H1 (cell line): ENCODE data around the gene PFN3. TPM values are rescaled to one million over a fixed set of nuclear protein-coding genes. Genes with fewer than 3 reads are reported as not detected.

Experiments used
- CTCF ChIA-PET: fragments of 300-600 bp; sonication (Branson Sonifier 250); formaldehyde crosslinking; loops from one replicate; lab custom pipeline; 2021; ENCODE audit not compliant: partially characterized antibody; lab: Charles Lee
- POLR2A ChIA-PET: fragments of 300-600 bp; sonication (Branson Sonifier 250); formaldehyde crosslinking; loops from one replicate; lab custom pipeline; 2021; ENCODE audit warnings: inconsistent platforms; ENCODE audit not compliant: partially characterized antibody; lab: Charles Lee
- DNase-seq, 2 experiments: peaks; one replicate each; pipeline versions ENCODE4 v3.0.0 to v3.0.0-alpha.2; 2010 to 2022; ENCODE audit warnings: low spot score in 2 of 2, low read depth in 1 of 2, mixed read lengths in 1 of 2
- FAIRE-seq: peaks from 2 replicates; lab custom pipeline; 2011; peaks lifted over from hg19 to GRCh38; lab: Jason Lieb, UNC
- H2AFZ ChIP-seq: 2 replicates; pipeline ENCODE4 v1.8.1; 2012; ENCODE audit warnings: low read length, inconsistent platforms
- H2AK5ac ChIP-seq: 2 replicates; pipeline ENCODE4 v1.6.1; 2013; ENCODE audit warnings: low read depth, low read length
- H2BK120ac ChIP-seq: replicated peaks from 2 replicates; pipeline ENCODE3; 2013; ENCODE audit warnings: low read depth, low read length, inconsistent platforms
- H2BK12ac ChIP-seq: 2 replicates; pipeline ENCODE4 v1.6.1; 2013; ENCODE audit warnings: low read depth, low read length
- H2BK15ac ChIP-seq: 2 replicates; pipeline ENCODE4 v1.6.1; 2013; ENCODE audit warnings: low read length
- H2BK20ac ChIP-seq: 2 replicates; pipeline ENCODE4 v1.6.1; 2013; ENCODE audit warnings: low read length
- H2BK5ac ChIP-seq: 2 replicates; pipeline ENCODE4 v1.6.1; 2013; ENCODE audit warnings: low read depth, low read length
- H3K14ac ChIP-seq: 2 replicates; pipeline ENCODE4 v1.6.1; 2013; ENCODE audit warnings: inconsistent platforms; ENCODE audit not compliant: insufficient read length
- H3K18ac ChIP-seq: 2 replicates; pipeline ENCODE4 v1.6.1; 2013; ENCODE audit warnings: low read length; ENCODE audit errors: extremely low read depth
- H3K23ac ChIP-seq: 2 replicates; pipeline ENCODE4 v1.6.1; 2013; ENCODE audit warnings: inconsistent platforms; ENCODE audit not compliant: insufficient read length
- H3K23me2 ChIP-seq: 2 replicates; pipeline ENCODE4 v1.6.1; 2013; ENCODE audit warnings: low read depth, low read length
- H3K27ac ChIP-seq: 2 replicates; pipeline ENCODE4 v1.6.1; 2011; ENCODE audit warnings: low read depth, low read length, inconsistent platforms
- H3K27me3 ChIP-seq, 4 experiments: replicated peaks in 1 of 4; 1 replicate in 1 of 4; 2 replicates in 3 of 4; pipeline versions ENCODE4 v1.6.1 to v1.8.1; 2011 to 2013; ENCODE audit warnings: low read length in 3 of 4, mild to moderate bottlenecking in 3 of 4, inconsistent platforms in 2 of 4, mixed read lengths in 2 of 4, moderate library complexity in 1 of 4; ENCODE audit not compliant: control insufficient read depth in 3 of 4, insufficient read depth in 3 of 4; ENCODE audit errors: extremely low read depth in 1 of 4
- H3K36me3 ChIP-seq, 4 experiments: 2 replicates each; pipeline versions ENCODE4 v1.6.1 to v1.8.1; 2011 to 2013; ENCODE audit warnings: mild to moderate bottlenecking in 4 of 4, low read length in 3 of 4, moderate library complexity in 2 of 4, control low read depth in 1 of 4, inconsistent platforms in 1 of 4; ENCODE audit not compliant: insufficient read depth in 4 of 4, control insufficient read depth in 2 of 4
- H3K4ac ChIP-seq: replicated peaks from 2 replicates; pipeline ENCODE3; 2013; ENCODE audit warnings: low read length, low read depth, mixed read lengths, inconsistent platforms; ENCODE audit not compliant: insufficient read length
- H3K4me1 ChIP-seq, 4 experiments: replicated peaks in 1 of 4; 1 replicate in 1 of 4; 2 replicates in 3 of 4; pipeline versions ENCODE4 v1.6.1 to v1.8.1; 2011 to 2013; ENCODE audit warnings: low read length in 3 of 4, inconsistent platforms in 2 of 4, mixed read lengths in 1 of 4; ENCODE audit not compliant: insufficient read depth in 4 of 4, control insufficient read depth in 3 of 4
- H3K4me2 ChIP-seq, 2 experiments: 2 replicates each; pipeline versions ENCODE4 v1.6.1 to v1.8.1; 2011 to 2013; ENCODE audit warnings: low read depth in 2 of 2, low read length in 2 of 2, control low read depth in 1 of 2, inconsistent platforms in 1 of 2, mild to moderate bottlenecking in 1 of 2; ENCODE audit not compliant: insufficient read depth in 1 of 2
- H3K4me3 ChIP-seq, 4 experiments: fragments of 200-600, 300-600 bp in 1 of 4; sonication (generic), shearing (Covaris generic), sonication (Bioruptor Twin) in 1 of 4; 2 replicates each; pipeline versions ENCODE4 v1.5.1 to v1.8.1; 2011 to 2016; ENCODE audit warnings: low read length in 4 of 4, low read depth in 3 of 4, control low read depth in 2 of 4, inconsistent platforms in 2 of 4, mild to moderate bottlenecking in 2 of 4, mixed read lengths in 1 of 4, moderate library complexity in 1 of 4; ENCODE audit not compliant: insufficient read depth in 2 of 4; ENCODE audit errors: extremely low read depth in 1 of 4
- H3K56ac ChIP-seq: replicated peaks from 2 replicates; pipeline ENCODE3; 2013; ENCODE audit warnings: low read depth, mild to moderate bottlenecking, mixed read lengths, low read length, inconsistent platforms; ENCODE audit not compliant: insufficient read length
- H3K79me1 ChIP-seq: 2 replicates; pipeline ENCODE4 v1.6.1; 2013; ENCODE audit warnings: low read depth, low read length, control low read depth
- H3K79me2 ChIP-seq, 2 experiments: 2 replicates each; pipeline versions ENCODE4 v1.6.1 to v1.8.1; 2012 to 2013; ENCODE audit warnings: low read length in 2 of 2, mild to moderate bottlenecking in 2 of 2, inconsistent platforms in 1 of 2; ENCODE audit not compliant: insufficient read depth in 2 of 2, control insufficient read depth in 1 of 2
- H3K9ac ChIP-seq, 4 experiments: replicated peaks in 1 of 4; 1 replicate in 1 of 4; 2 replicates in 3 of 4; pipeline versions ENCODE4 v1.6.1 to v1.8.1; 2011 to 2013; ENCODE audit warnings: low read depth in 3 of 4, low read length in 3 of 4, control low read depth in 2 of 4, mild to moderate bottlenecking in 2 of 4, moderate library complexity in 2 of 4, inconsistent platforms in 1 of 4; ENCODE audit errors: extremely low read depth in 1 of 4
- H3K9me3 ChIP-seq, 2 experiments: 2 replicates each; pipeline versions ENCODE4 v1.6.1 to v1.8.1; 2012 to 2013; ENCODE audit warnings: mild to moderate bottlenecking in 2 of 2, moderate library complexity in 2 of 2, control low read depth in 1 of 2, inconsistent platforms in 1 of 2, low read depth in 1 of 2, low read length in 1 of 2, mixed read lengths in 1 of 2; ENCODE audit not compliant: insufficient read depth in 2 of 2
- H4K20me1 ChIP-seq, 2 experiments: replicated peaks in 1 of 2; 2 replicates each; pipeline versions ENCODE3 to v1.8.1; 2011 to 2013; ENCODE audit warnings: inconsistent platforms in 2 of 2, low read length in 2 of 2, mild to moderate bottlenecking in 1 of 2; ENCODE audit not compliant: insufficient read depth in 2 of 2, control insufficient read depth in 1 of 2
- H4K5ac ChIP-seq: 2 replicates; pipeline ENCODE4 v1.6.1; 2013; ENCODE audit warnings: low read length, low read depth, mixed read lengths, inconsistent platforms; ENCODE audit not compliant: insufficient read length
- H4K8ac ChIP-seq: 2 replicates; pipeline ENCODE4 v1.8.0; 2013; ENCODE audit warnings: mild to moderate bottlenecking, moderate library complexity, low read length, inconsistent platforms; ENCODE audit not compliant: insufficient read depth; ENCODE audit errors: extremely low read depth
- H4K91ac ChIP-seq: replicated peaks from 2 replicates; pipeline ENCODE3; 2013; ENCODE audit warnings: low read length, mixed read lengths, inconsistent platforms; ENCODE audit not compliant: insufficient read length
- BCL11A ChIP-seq, 2 experiments: IDR thresholded peaks; one replicate each; pipeline ENCODE4 v1.6.1; 2011; ENCODE audit warnings: low read depth in 2 of 2, low read length in 2 of 2, mild to moderate bottlenecking in 2 of 2
- POLR2A ChIP-seq, 2 experiments: IDR thresholded peaks; 1 replicate in 1 of 2; 2 replicates in 1 of 2; pipeline ENCODE4 v1.6.1; 2011; ENCODE audit warnings: low read depth in 2 of 2, low read length in 2 of 2, mild to moderate bottlenecking in 2 of 2; ENCODE audit errors: control extremely low read depth in 1 of 2
- POLR2AphosphoS5 ChIP-seq: IDR thresholded peaks from 2 replicates; pipeline ENCODE4 v1.6.1; 2011; ENCODE audit warnings: low read depth, low read length
- WGBS, 2 experiments: shearing (Covaris generic) in 1 of 2; methylation state at CpG; one replicate each; pipeline versions ENCODE4 v1.1.6 to v1.1.7; 2013 to 2015; ENCODE audit warnings: low lambda C conversion rate in 2 of 2, mixed read lengths in 2 of 2, inconsistent platforms in 1 of 2, low coverage in 1 of 2, missing lambda C conversion rate in 1 of 2; ENCODE audit not compliant: insufficient replicate concordance in 2 of 2, insufficient coverage in 1 of 2, insufficient read length in 1 of 2; ENCODE audit errors: extremely low coverage in 1 of 2, missing lambda C conversion rate in 1 of 2; 5-methylcytosine and 5-hydroxymethylcytosine counted together
- polyA plus RNA-seq, 7 experiments: library from polyadenylated mRNA; depleted of rRNA in 3 of 7; stranded (reverse) in 5 of 7; unstranded in 2 of 7; fragments of >200 nt in 5 of 7; fragments of 200-250 nt in 2 of 7; gene quantifications; 1 replicate in 5 of 7; 2 replicates in 1 of 7; 4 replicates in 1 of 7; pipeline versions ENCODE4 v1.2.1 to v1.2.3, GENCODE V29; 2011 to 2013; ENCODE audit warnings: missing spikeins in 2 of 7, mixed read lengths in 2 of 7
- total RNA-seq: library from RNA; stranded (reverse); fragmentation: NEBNext Ultra II Directional; extraction: Animal tissue kit (Norgen Biotek cat#: 25700); gene quantifications from 2 replicates; pipeline ENCODE4 v1.2.1, GENCODE V29; 2021

PFN3 gene
- total and polyA plus RNA-seq, 2 of the 8 experiments (the other 6 are each of a cell fraction or from before 2014, with no cell fraction given) = not detected

DNA sequence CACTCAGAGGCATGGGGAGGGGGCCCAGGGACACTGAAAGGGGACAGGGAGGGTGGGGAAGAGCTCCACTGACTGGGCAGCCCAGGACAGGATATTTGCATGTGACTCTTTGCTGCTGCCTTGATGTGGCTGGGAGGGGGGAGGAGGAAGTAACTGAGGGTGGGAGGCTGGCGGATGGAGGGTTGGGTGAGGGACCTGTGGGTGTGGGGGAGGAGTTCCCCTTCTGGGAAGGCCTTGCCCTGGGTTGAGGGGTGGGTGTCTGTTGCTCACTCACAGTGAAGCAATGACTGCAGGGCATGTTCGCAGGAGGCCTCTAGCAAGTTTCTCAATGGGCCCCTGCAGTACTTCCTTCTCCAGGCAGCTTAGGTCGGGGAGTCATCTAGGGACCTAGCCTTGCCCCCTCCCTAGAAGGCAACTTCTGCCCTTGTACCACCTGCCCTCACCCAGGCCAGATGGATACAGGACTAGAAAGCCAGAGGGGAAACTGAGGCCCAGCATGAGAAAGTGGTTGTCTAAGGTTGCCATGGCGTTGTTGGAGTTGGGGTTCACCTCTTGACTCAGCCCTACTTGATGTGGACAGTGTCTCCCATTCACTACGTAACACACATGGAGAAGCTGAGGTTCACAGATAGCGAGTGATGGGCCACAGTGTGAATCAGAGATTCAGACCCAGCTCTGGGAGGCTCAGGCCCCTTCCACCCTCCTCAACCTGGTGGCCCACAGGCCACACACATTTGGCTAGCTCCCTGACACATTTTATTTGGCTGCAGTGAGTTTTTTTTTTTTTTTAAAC lies 29.0 kb upstream of the PFN3 start:
- no peak for TF ChIP-seq BCL11A (IDR thresholded peaks at IDR 0.05; ENCODE audit: low read depth in 2 of 2, low read length in 2 of 2)
- 0 out of 2 replicates have a peak, but pooled peaks have one; percentile 15 for TF ChIP-seq POLR2AphosphoS5
- TF ChIP-seq POLR2A (IDR thresholded peaks at IDR 0.05; ENCODE audit: control extremely low read depth in 1 of 2, low read depth in 2 of 2, low read length in 2 of 2) = peak in 1 of 2 experiments; percentile 32; a peak in 2 of 3 replicates
- Histone ChIP-seq H3K4me3 (no peak overlapping the region), H2BK120ac (no peak overlapping the region)

More for the DNA sequence above, 29.0 kb upstream of the PFN3 start:
- no peak for FAIRE-seq
- Histone ChIP-seq H3K18ac (no peak overlapping the region), H3K9ac (no peak overlapping the region; a peak in 1 of 7 replicates), H3K27ac (no peak overlapping the region), H3K56ac (no peak overlapping the region), H3K23me2 (peaks cover 10% of the 10 kb centered on the region), H2BK12ac (no peak overlapping the region), H3K36me3 (peaks cover 7 to 29% (median 22%) of the 10 kb centered on the region in 4 experiments; a peak in 6 of 8 replicates), H2BK5ac (no peak overlapping the region), H3K4me1 (peaks cover 4 to 14% (median 9%) of the 10 kb centered on the region in 4 experiments; a peak in 6 of 7 replicates), H3K79me1 (peaks cover 16% of the 10 kb centered on the region), H4K8ac (no peak overlapping the region), H2BK20ac (no peak overlapping the region), H2AK5ac (no peak overlapping the region), H3K14ac (no peak overlapping the region), H3K4me2 (no peak overlapping the region), H3K4ac (no peak overlapping the region), H2BK15ac (no peak overlapping the region), H3K9me3 (no peaks in the 10 kb centered on the region), H3K27me3 (no peaks in the 10 kb centered on the region), H2AFZ (no peak overlapping the region), H3K23ac (no peak overlapping the region), H4K5ac (no peak overlapping the region), H4K91ac (no peak overlapping the region), H3K79me2 (peaks cover 0 to 26% of the 10 kb centered on the region in 2 experiments; a peak in 2 of 4 replicates), H4K20me1 (peaks cover 15 to 24% of the 10 kb centered on the region in 2 experiments)
- POLR2A ChIA-PET = interaction anchor here (0.7 to 24.2 kb wide), 9 partner anchors 8 to 120 kb away, joined by 3 to 460 read pairs (median 4); partner anchors contain the start of gene PRR7
- WGBS, 2 experiments = 92% methylated on average over 5 of the region's 6 CpGs; no CpG with 5 or more reads in 1 of the 2 experiments
- no peak for DNase-seq
- CTCF ChIA-PET = interaction anchor here (0.6 to 5.9 kb wide), 14 partner anchors 13 to 122 kb away, joined by 3 to 34 read pairs (median 4); partner anchors contain the start of gene F12
